HepG2 (cell line): ENCODE data around the gene TOP3B. TPM values are rescaled to one million over a fixed set of nuclear protein-coding genes. Genes with fewer than 3 reads are reported as not detected.
A peak's percentile ranks its signal among the peaks of the same experiment; 100 is the strongest.

Experiments
- ATAD3A ChIP-seq: sonication (generic); formaldehyde crosslinking; IDR thresholded peaks from 2 replicates; pipeline ENCODE4 v1.4.0; 2020; ENCODE audit warnings: missing genetic modification reagents
- DBP ChIP-seq: sonication (generic); formaldehyde crosslinking; IDR thresholded peaks from 2 replicates; pipeline ENCODE4 v1.4.0; 2020; ENCODE audit warnings: missing genetic modification reagents; ENCODE audit errors: not compliant biosample characterization
- GLI4 ChIP-seq: sonication (generic); formaldehyde crosslinking; IDR thresholded peaks from 2 replicates; pipeline ENCODE4 v1.5.1; 2020; ENCODE audit warnings: missing genetic modification reagents, mild to moderate bottlenecking, moderate library complexity, borderline replicate concordance
- GRHL1 ChIP-seq: sonication (generic); formaldehyde crosslinking; conservative IDR thresholded peaks from 2 replicates; pipeline ENCODE4 v1.8.0; 2022; ENCODE audit warnings: missing genetic modification reagents
- HNRNPUL1 ChIP-seq: fragments of 200-400 bp; formaldehyde crosslinking; IDR thresholded peaks from 2 replicates; pipeline ENCODE4 v1.6.1; 2017; ENCODE audit warnings: low read depth, mild to moderate bottlenecking, low read length, moderate library complexity
- IRF1 ChIP-seq: sonication (generic); formaldehyde crosslinking; IDR thresholded peaks from 2 replicates; pipeline ENCODE4 v1.4.0; 2020; ENCODE audit warnings: low read depth, mild to moderate bottlenecking, missing genetic modification reagents
- IRX3 ChIP-seq: sonication (generic); formaldehyde crosslinking; IDR thresholded peaks from 2 replicates; pipeline ENCODE4 v1.8.1; 2023; ENCODE audit warnings: mild to moderate bottlenecking, low read depth, missing genetic modification reagents, borderline replicate concordance
- NFE2L1 ChIP-seq: sonication (generic); formaldehyde crosslinking; IDR thresholded peaks from 2 replicates; pipeline ENCODE4 v1.4.0; 2020; ENCODE audit warnings: missing genetic modification reagents, mild to moderate bottlenecking, borderline replicate concordance
- NFYB ChIP-seq: sonication (generic); formaldehyde crosslinking; IDR thresholded peaks from 2 replicates; pipeline ENCODE4 v1.4.0; 2020; ENCODE audit warnings: missing genetic modification reagents
- PHB2 ChIP-seq: fragments of 450-650 bp; IDR thresholded peaks from 2 replicates; pipeline ENCODE4 v1.6.1; 2018; ENCODE audit not compliant: partially characterized antibody
- PHF5A ChIP-seq: IDR thresholded peaks from one replicate; pipeline ENCODE4 v1.6.1; 2018; ENCODE audit warnings: low read depth, missing genetic modification reagents; ENCODE audit not compliant: unreplicated experiment
- ZMYM4 ChIP-seq: sonication (generic); formaldehyde crosslinking; IDR thresholded peaks from 2 replicates; pipeline ENCODE4 v1.8.1; 2023; ENCODE audit warnings: mild to moderate bottlenecking, missing genetic modification reagents
- ZNF280D ChIP-seq: sonication (generic); formaldehyde crosslinking; IDR thresholded peaks from 2 replicates; pipeline ENCODE4 v1.5.1; 2020; ENCODE audit warnings: mild to moderate bottlenecking, missing genetic modification reagents
- ZNF292 ChIP-seq: sonication (generic); formaldehyde crosslinking; IDR thresholded peaks from 2 replicates; pipeline ENCODE4 v1.8.1; 2022; ENCODE audit warnings: mild to moderate bottlenecking, low read depth, missing genetic modification reagents, borderline replicate concordance
- ZNF660 ChIP-seq: sonication (generic); formaldehyde crosslinking; IDR thresholded peaks from 2 replicates; pipeline ENCODE4 v1.5.1; 2020; ENCODE audit warnings: mild to moderate bottlenecking, low read depth, missing genetic modification reagents, borderline replicate concordance
- ZNF772 ChIP-seq: sonication (generic); formaldehyde crosslinking; IDR thresholded peaks from 2 replicates; pipeline ENCODE4 v1.5.0; 2020; ENCODE audit warnings: mild to moderate bottlenecking, missing genetic modification reagents
- ZSCAN21 ChIP-seq: sonication (generic); formaldehyde crosslinking; IDR thresholded peaks from 2 replicates; pipeline ENCODE4 v1.8.0; 2022; ENCODE audit warnings: mild to moderate bottlenecking, missing genetic modification reagents, moderate library complexity, borderline replicate concordance
- ZXDC ChIP-seq: sonication (generic); formaldehyde crosslinking; IDR thresholded peaks from 2 replicates; pipeline ENCODE4 v1.5.0; 2020; ENCODE audit warnings: mild to moderate bottlenecking, missing genetic modification reagents
- polyA plus RNA-seq, 8 experiments: library from polyadenylated mRNA; depleted of rRNA in 3 of 8; stranded (reverse) in 7 of 8; unstranded in 1 of 8; fragments of >200 nt; fragmentation: Illumina TruSeq in 4 of 8; extraction: Trizol in 4 of 8; gene quantifications; 2 replicates each; pipeline versions ENCODE4 v1.2.1 to v1.2.3, GENCODE V29; 2011 to 2016; ENCODE audit warnings: low read depth in 4 of 8, missing spikeins in 1 of 8, mixed read lengths in 1 of 8; ENCODE audit not compliant: insufficient read depth in 1 of 8
- total RNA-seq, 5 experiments: library from RNA; depleted of rRNA; stranded (reverse); fragments of >200 nt; fragmentation: Illumina TruSeq; extraction: Trizol; gene quantifications; 2 replicates each; pipeline ENCODE4 v1.2.3, GENCODE V29; 2016; ENCODE audit warnings: low read depth in 1 of 5
- TF ChIP-seq, protein P1 (sequence below): sonication (generic); formaldehyde crosslinking; IDR thresholded peaks from 2 replicates; pipeline ENCODE4 v1.8.1; 2023; ENCODE audit warnings: mild to moderate bottlenecking, missing genetic modification reagents, borderline replicate concordance

TOP3B gene
- total and polyA plus RNA-seq, 2 of the 13 experiments (the other 11 are each of a cell fraction or from before 2014, with no cell fraction given), result 28.5 to 29.7 TPM

DNA sequence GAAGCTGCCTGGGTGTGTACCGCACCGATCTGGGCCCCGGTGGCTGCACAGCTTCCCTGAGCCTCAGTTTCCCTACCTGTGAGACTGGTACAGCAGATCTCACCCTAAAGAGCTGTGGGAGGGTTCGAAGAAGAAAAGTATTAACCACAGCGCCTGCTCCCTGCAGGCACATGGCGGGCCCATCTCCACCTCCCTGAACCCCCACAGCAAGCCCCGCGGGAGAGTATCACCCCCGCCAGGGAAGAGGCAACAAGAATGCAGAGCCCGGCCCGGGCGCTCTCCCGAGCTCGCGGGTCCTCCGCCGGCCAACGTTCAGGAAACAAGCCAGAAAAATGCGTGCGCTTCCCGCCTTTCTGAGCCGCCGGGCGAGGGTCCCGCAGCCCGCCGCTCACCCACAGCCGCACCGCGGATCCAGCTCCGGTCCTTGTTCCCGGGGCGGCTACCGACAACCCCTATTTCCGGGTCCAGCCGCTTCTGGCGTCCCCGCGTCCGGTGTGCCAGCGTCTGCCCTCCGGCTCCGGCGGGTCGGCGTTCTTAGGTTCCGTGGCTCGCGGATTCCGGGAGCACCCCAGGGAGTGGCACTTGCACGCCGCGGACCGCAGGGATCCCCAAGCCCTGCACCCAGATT is at the start of gene TOP3B (continued):
- TF ChIP-seq HNRNPUL1 (no peak; the same call in 1 of the 2 replicates), ATAD3A (CRISPR knock-in tag) (0 out of 2 replicates have a peak, but pooled peaks have one; percentile 54), ZMYM4 (peak; percentile 86), GLI4 (CRISPR knock-in tag) (peak; percentile 74), ZNF280D (0 out of 2 replicates have a peak, but pooled peaks have one; percentile 36), ZNF292 (CRISPR knock-in tag) (no peak), PHB2 (no peak), NFYB (CRISPR knock-in tag) (peak; percentile 38; the same call in 1 of the 2 replicates), ZXDC (CRISPR knock-in tag) (no peak), ZNF772 (CRISPR knock-in tag) (peak; percentile 83; the same call in 1 of the 2 replicates), IRF1 (CRISPR knock-in tag) (no peak), ZNF660 (no peak), IRX3 (CRISPR knock-in tag) (no peak), ZSCAN21 (CRISPR knock-in tag) (peak; percentile 59; the same call in 1 of the 2 replicates), PHF5A (CRISPR knock-in tag) (peak; percentile 70), NFE2L1 (CRISPR knock-in tag) (no peak), DBP (CRISPR knock-in tag) (peak; percentile 93), GRHL1 (CRISPR knock-in tag) (no peak)
- TF ChIP-seq, protein P1, sequence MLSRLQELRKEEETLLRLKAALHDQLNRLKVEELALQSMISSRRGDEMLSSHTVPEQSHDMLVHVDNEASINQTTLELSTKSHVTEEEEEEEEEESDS (CRISPR knock-in tag), result 0 out of 2 replicates have a peak, but pooled peaks have one; percentile 64
